C4-2B (cell line): Measurements from ENCODE around the gene GSK3A.

Experiments
- H3K27ac ChIP-seq: fragments of 450-650 bp; 2 replicates; pipeline ENCODE4 v1.5.1; 2017
- ZFX ChIP-seq: fragments of 450-650 bp; IDR thresholded peaks from 2 replicates; pipeline ENCODE4 v1.6.1; 2017
- TF ChIP-seq, protein P1 (sequence below): fragments of 450-650 bp; conservative IDR thresholded peaks from 2 replicates; pipeline ENCODE4 v1.5.1; 2017; ENCODE audit warnings: mild to moderate bottlenecking

GSK3A gene

GRCh38 chr19:42279902-42280814 is 37.8 kb upstream of the GSK3A start:
- H3K27ac ChIP-seq = peak overlapping the region; percentile 85
- TF ChIP-seq, protein P1, sequence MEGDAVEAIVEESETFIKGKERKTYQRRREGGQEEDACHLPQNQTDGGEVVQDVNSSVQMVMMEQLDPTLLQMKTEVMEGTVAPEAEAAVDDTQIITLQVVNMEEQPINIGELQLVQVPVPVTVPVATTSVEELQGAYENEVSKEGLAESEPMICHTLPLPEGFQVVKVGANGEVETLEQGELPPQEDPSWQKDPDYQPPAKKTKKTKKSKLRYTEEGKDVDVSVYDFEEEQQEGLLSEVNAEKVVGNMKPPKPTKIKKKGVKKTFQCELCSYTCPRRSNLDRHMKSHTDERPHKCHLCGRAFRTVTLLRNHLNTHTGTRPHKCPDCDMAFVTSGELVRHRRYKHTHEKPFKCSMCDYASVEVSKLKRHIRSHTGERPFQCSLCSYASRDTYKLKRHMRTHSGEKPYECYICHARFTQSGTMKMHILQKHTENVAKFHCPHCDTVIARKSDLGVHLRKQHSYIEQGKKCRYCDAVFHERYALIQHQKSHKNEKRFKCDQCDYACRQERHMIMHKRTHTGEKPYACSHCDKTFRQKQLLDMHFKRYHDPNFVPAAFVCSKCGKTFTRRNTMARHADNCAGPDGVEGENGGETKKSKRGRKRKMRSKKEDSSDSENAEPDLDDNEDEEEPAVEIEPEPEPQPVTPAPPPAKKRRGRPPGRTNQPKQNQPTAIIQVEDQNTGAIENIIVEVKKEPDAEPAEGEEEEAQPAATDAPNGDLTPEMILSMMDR = peak; percentile 84
- TF ChIP-seq ZFX = no peak

DNA sequence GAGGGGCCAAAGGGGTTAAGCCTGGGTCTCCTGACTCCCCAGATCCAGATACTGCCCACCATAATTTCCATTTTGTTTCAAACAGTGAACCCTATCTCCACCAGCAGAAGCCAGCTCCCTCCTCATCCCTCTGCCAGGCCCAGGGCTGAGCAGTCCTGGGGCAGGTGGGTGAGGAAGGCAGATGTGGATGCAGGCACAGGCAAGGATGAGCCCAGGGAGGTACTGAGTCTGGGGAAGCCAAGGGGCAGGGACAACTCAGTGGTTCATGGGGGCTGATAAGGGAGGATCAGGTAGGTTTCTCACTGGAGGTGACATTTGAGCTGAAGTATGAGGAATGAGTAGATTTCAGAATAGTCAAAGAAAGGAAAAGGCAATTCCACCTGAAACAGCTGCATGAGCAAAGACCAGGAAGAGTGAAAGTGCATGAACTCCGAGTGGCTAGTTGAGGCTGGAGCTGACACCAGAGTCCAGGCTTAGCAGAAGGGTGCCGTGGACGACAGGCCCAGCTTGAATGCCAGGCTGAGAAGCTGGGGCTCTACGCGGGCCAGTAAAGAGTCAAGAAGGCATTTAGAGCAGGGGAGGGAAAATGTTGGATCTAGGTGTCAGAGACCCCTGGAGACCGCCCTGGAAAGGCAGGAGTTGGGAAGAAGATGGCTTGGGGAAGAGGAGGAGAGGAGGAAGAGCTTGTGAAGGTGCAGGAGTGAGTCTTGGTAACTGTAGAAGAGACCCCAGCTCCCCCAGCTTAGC is 36.9 kb upstream of the GSK3A start:
- peak overlapping the region; percentile 85 for H3K27ac ChIP-seq
- TF ChIP-seq, protein P1 = no peak
- TF ChIP-seq ZFX = no peak

DNA sequence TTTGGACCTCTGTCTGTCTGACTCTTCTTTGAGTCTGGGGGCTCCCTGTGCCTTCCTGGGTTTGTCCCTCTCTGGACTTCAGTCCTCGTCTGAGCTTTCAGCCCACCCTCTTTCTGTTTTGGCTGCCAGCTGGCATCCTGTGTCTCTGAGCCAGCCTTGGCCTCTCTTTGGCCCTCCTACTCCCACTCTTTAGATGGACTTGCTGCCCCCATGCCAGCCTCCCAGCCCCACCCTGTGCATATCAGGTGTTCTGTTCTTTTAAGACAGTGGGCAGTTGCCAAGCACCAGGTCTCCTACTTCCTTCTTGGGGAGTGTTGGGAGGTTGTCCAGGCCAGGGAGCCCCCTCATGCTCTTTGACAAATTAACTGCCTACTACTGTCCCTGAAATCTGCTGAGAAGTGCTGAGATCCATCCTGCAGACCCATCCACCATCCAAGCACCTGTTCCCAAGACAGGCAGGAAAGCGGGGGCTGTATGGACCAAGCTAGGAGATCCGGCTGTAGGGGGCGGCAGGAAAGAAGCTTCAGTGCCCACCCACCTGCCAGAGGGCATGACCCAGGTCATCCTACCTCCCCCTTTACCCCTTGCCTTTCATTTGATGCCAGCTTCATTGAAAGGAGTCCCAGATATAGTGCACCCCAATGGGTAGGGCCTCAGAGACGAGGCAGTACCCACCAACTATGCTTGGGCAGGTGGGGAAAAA is 36.2 kb upstream of the GSK3A start:
- H3K27ac ChIP-seq = no peak overlapping the region; the same call in 1 of the 2 replicates
- no peak for TF ChIP-seq ZFX
- TF ChIP-seq, protein P1 = no peak

- TF ChIP-seq ZFX = no peak
- TF ChIP-seq, protein P1 = no peak
- H3K27ac ChIP-seq = no peak overlapping the region
Measured at GRCh38 chr19:42277821-42278451, 35.5 kb upstream of the GSK3A start.

DNA sequence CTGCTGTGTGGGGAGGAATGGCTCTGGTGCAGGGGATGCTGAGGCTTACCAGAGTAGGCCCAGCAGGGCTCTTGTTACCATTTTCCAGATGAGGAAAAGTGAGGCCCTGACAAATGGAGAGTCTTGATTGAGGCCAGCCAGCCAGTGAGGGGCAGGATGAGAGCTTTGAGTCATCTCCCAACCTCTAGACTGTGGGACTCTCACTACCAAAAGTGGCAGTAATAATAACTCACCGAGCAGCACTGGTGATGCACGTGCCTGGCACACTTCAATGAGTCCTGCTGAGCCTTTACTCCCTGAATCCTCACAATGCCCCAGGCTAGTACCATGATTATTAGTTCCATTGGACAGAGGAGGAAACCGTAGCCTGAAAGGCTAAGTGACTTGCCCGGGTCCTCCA is 34.4 kb upstream of the GSK3A start:
- no peak for TF ChIP-seq ZFX
- H3K27ac ChIP-seq = no peak overlapping the region

- no peak overlapping the region for H3K27ac ChIP-seq
- no peak for TF ChIP-seq ZFX
- TF ChIP-seq, protein P1 = no peak
Measured at GRCh38 chr19:42276284-42276683, 33.9 kb upstream of the GSK3A start.

DNA sequence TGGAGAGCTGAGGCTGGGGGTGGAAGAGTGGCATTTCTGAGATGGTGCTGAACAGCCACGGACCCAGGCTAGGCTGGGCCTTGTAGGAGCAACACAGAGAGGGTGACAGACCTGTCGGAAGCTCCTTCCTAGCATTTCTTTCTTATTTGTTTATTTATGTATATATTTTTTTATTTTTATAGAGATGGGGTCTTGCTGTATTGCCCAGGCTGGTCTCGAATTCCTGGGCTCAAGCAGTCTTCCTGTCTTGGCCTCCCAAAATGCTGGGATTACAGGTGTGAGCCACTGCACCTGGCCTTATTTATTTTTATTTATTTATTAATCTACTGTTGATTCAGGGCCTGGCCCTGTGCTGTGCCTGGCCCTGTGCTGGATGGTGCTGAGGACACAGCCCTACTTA is 33.1 kb upstream of the GSK3A start:
- TF ChIP-seq, protein P1 = no peak
- no peak for TF ChIP-seq ZFX
- no peak overlapping the region for H3K27ac ChIP-seq
